Measurements from ENCODE around the gene USP40.

DNA sequence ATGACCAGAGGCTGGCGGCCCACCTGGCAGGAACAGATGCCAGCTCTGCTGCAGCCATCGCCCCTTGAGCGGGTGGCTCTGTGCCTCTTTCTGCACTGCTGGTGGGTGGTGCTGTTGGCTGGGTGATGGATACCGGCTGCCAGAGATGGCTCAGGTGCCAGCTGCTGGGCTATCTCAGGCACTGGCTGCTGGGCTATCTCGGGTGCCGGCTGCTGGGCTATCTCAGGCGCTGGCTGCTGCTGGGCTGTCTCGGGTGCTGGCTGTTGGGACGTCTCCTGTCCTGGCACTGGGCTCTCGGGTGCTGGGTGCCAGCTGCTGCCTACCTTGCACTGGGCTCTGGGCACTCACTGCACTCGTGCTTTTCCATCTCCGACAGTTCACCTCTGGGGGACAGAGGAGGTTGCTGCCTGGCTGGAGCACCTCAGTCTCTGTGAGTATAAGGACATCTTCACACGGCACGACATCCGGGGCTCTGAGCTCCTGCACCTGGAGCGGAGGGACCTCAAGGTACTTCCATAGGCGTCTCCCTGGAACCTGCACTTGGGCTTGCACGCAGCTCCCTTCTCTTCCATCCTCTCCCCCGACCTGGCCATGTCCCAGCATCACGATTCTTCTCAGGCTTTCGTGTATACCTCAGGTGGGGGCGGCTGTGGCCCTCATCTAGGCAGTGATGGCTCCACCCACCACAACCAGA, 98.4 kb downstream of the USP40 start:
- TF ChIP-seq CTCF (IDR thresholded peaks at IDR 0.05 in 8 of 11, conservative IDR thresholded peaks at IDR 0.05 in 3 of 11) = no peak
- no peak for TF ChIP-seq POLR2A (IDR thresholded peaks at IDR 0.05)

Data from spleen (tissue), 7 donors.